ENCODE measurements around the gene AVL9. TPM values are rescaled to one million over a fixed set of nuclear protein-coding genes. Genes with fewer than 3 reads are reported as not detected.

AVL9 gene
- total RNA-seq, 2 experiments from 2014 or later = 37.4 to 56.6 TPM

DNA sequence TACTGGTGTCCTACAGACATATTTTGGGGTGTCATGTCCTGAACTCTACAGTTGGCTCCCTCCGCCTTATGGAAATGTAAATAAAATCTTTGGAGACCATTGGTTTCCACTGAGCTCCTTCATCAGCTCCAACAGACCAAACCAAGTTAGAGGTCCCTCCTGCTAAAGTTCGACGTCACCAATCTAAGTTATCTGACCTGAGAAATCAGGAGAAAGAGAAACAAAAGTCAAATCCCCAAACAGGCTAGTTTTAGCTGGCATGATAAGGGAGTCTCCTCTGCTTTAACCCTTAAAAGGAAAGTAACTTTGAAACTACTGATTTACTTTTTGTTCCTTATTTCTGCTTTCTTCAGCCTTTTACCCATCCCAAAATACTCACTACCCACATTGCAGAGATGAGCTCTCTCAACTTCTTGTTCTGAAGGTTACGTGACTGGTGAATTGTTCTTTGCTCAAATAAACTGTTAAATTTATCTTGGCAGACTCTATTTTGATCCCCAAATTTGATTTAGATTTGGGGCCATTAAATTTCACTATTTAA, 39.9 kb downstream of the AVL9 start:
- DNase-seq (no peak), ATAC-seq (no peak)
- intact Hi-C loops (cut with DNase I, micrococcal nuclease) = no loop called here
- H3K4me3 Mint-ChIP-seq = no peak overlapping the region
- H3K4me1 Mint-ChIP-seq = peaks cover 28% of the 10 kb centered on the region
- H3K27me3 Mint-ChIP-seq = no peaks in the 10 kb centered on the region
- peaks cover 16% of the 10 kb centered on the region for H3K36me3 Mint-ChIP-seq (ENCODE audit: low read depth)
- POLR2A ChIA-PET = no interaction called here
- no peaks in the 10 kb centered on the region for H3K9me3 Mint-ChIP-seq (ENCODE audit: low read depth)
- CTCF ChIA-PET = interaction anchor here (0.6 kb wide), 1 partner anchor 279 kb away, joined by 3 read pairs; no protein-coding TSS in a partner anchor
- no peak overlapping the region for H3K27ac Mint-ChIP-seq

DNA sequence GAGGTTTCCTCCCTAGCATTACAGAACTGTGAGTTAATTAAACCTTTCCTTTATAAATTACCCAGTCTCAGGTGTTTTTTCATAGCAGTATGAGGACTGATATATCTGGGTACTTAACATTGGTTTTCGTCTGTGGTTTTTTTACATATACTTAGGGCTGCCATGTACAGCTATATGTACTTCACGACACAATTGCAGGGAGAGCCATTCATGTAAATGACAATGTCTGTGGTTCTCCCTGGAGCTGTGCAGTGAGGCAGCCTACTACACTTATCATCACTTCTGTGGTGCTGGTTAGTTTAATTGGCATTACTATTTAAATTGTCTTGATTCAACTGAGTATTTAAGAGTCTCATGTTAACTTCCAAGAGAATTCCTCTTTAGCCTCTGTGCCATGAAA, 40.7 kb downstream of the AVL9 start:
- H3K36me3 Mint-ChIP-seq (ENCODE audit: low read depth) = peaks cover 16% of the 10 kb centered on the region
- no peak overlapping the region for H3K4me3 Mint-ChIP-seq
- ATAC-seq (peak; percentile 13), DNase-seq (no peak)
- H3K27ac Mint-ChIP-seq = no peak overlapping the region
- ChIA-PET POLR2A (no interaction called here), CTCF (interaction anchor here (0.6 kb wide), 1 partner anchor 280 kb away, joined by 3 read pairs; no protein-coding TSS in a partner anchor)
- H3K27me3 Mint-ChIP-seq = no peaks in the 10 kb centered on the region
- H3K4me1 Mint-ChIP-seq = peaks cover 32% of the 10 kb centered on the region
- H3K9me3 Mint-ChIP-seq (ENCODE audit: low read depth) = no peaks in the 10 kb centered on the region
- intact Hi-C loops (cut with DNase I, micrococcal nuclease) = no loop called here

DNA sequence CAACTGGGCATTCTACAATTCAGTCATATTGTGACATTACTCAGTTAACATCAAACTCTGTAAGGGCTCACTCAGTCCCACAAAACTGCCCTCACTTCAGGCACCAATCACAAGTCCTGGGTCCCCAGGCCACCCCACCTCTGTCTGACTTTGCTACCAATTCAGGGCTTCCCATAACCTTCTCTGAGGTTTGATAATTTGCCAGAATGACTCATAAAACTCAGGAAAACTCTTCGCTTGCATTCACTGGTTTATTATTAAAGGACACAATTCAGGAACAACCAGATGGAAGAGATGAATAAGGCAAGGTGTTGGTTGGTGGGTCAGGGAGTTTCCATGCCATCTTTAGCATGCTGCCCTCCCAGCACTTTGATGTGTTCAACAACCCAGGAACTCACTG, 41.3 kb downstream of the AVL9 start:
- Mint-ChIP-seq H3K4me3 (no peak overlapping the region), H3K4me1 (peaks cover 32% of the 10 kb centered on the region), H3K27me3 (no peaks in the 10 kb centered on the region), H3K27ac (no peak overlapping the region), H3K9me3 (ENCODE audit: low read depth) (no peaks in the 10 kb centered on the region), H3K36me3 (ENCODE audit: low read depth) (peaks cover 16% of the 10 kb centered on the region)
- ATAC-seq (no peak), DNase-seq (no peak)
- intact Hi-C loops (cut with DNase I, micrococcal nuclease) = no loop called here
- CTCF ChIA-PET = no interaction called here
- POLR2A ChIA-PET = no interaction called here

DNA sequence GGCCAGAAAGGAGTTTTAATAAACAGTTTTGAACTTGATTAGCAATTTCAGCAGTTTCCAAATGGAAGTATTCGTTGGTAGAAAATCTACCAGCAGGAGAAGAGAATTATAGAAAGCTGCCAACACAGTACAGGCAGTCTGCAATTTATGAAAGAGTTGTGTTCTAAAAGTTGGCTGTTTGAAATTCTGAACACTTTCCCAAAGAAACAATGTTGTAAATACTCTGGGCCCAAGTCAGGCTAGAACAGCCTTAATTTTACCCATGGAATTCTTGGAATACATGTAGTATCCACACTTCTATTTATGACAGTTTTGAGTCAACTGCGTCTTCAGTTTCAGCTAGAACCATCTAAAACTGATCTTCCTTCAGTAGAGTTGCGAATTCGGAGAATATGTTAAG, 42.5 kb downstream of the AVL9 start:
- peaks cover 32% of the 10 kb centered on the region for H3K4me1 Mint-ChIP-seq
- no peak overlapping the region for H3K27ac Mint-ChIP-seq
- H3K4me3 Mint-ChIP-seq = no peak overlapping the region
- no peaks in the 10 kb centered on the region for H3K27me3 Mint-ChIP-seq
- H3K9me3 Mint-ChIP-seq (ENCODE audit: low read depth) = no peaks in the 10 kb centered on the region
- ChIA-PET CTCF (no interaction called here), POLR2A (interaction anchor here (0.6 kb wide), 1 partner anchor 55 kb away, joined by 4 read pairs; no protein-coding TSS in a partner anchor)
- ATAC-seq (no peak), DNase-seq (no peak)
- intact Hi-C loops (cut with DNase I, micrococcal nuclease) = no loop called here
- H3K36me3 Mint-ChIP-seq (ENCODE audit: low read depth) = peaks cover 12% of the 10 kb centered on the region

DNA sequence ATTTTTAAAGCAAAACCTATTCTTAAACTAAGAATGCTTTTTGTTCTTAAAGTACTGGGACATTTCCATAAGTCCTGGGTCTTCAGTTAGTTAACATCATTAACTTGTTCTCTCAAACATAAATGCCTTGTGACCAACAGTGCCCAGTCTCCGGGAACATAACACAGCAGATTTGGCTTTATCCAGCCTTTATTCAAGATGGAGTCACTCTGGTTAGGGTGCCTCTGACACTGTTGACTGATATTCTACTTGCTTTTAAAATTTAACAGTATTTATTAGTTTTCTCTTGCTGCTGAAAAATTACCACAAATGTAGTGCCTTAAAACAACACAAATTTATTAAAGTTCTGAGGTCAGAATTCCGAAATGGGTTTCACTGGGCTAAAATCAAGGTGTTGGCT, 44.1 kb downstream of the AVL9 start:
- DNase-seq (no peak), ATAC-seq (no peak)
- H3K27ac Mint-ChIP-seq = no peak overlapping the region
- no peak overlapping the region for H3K4me3 Mint-ChIP-seq
- H3K36me3 Mint-ChIP-seq (ENCODE audit: low read depth) = peaks cover 18% of the 10 kb centered on the region
- H3K27me3 Mint-ChIP-seq = no peaks in the 10 kb centered on the region
- H3K4me1 Mint-ChIP-seq = peaks cover 27% of the 10 kb centered on the region
- no peaks in the 10 kb centered on the region for H3K9me3 Mint-ChIP-seq (ENCODE audit: low read depth)
- CTCF ChIA-PET = interaction anchor here (0.5 to 0.7 kb wide), 2 partner anchors 8 to 307 kb away, joined by 3 read pairs; no protein-coding TSS in a partner anchor
- intact Hi-C loops (cut with DNase I, micrococcal nuclease) = no loop called here
- POLR2A ChIA-PET = no interaction called here

DNA sequence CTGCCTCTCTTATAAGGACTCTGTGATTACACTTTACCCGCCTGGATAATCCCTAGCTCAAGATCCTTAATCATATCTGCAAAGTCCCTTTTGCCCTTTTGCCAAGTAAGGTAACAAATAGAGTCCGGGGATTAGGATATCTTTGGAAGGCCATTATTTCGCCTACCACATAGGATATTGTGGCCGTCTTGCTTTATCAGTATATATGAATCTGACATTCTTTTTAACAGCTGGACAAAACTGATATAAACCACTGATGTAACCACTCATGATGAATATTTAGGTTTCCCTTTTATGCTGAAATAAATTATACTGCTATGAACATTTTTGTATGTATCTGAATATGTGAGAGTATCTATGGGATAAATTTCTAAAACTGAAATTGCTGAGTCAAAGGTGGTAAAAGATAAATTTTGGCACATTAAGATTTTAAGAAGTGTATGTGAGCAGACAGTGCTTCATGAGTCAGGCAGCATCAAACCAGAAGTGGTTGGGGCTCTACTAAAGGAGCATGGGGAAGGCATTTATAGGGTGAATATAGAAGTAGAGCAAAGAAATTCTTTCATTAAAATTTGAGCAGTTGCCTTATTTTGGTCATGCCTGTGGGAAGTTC, 44.7 kb downstream of the AVL9 start:
- Mint-ChIP-seq H3K9me3 (ENCODE audit: low read depth) (no peaks in the 10 kb centered on the region), H3K27ac (no peak overlapping the region), H3K4me1 (peaks cover 27% of the 10 kb centered on the region), H3K36me3 (ENCODE audit: low read depth) (peaks cover 18% of the 10 kb centered on the region), H3K27me3 (no peaks in the 10 kb centered on the region), H3K4me3 (no peak overlapping the region)
- ATAC-seq (peak; percentile 91), DNase-seq (peak; percentile 10)
- CTCF ChIA-PET = interaction anchor here (0.5 kb wide), 1 partner anchor 9 kb away, joined by 3 read pairs; no protein-coding TSS in a partner anchor
- intact Hi-C loops (cut with DNase I, micrococcal nuclease) = loop anchor here in 1 of 2 experiments (1.0 kb wide), 1 partner anchor 34 kb away; no protein-coding TSS in a partner anchor
- POLR2A ChIA-PET = interaction anchor here (0.5 kb wide), 1 partner anchor 326 kb away, joined by 4 read pairs; no protein-coding TSS in a partner anchor

DNA sequence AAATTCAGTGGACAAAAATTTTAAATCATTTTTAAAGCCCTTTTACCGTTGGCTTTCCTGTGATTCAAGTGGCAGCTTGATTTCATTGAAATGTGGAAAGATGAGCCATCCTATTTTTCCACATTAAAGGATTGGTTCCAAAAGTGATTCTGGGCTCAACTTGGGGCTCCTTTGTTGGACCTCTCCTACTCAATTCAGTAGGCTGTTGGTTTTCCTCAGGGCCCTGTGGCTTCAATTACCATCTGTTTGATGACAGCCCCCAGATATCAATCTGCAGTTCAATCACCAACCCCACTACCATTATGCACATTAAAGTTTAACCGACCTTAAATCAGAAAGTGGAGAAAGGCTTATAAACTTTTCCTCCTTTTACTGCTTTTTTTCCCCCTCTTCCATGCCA, 47.3 kb downstream of the AVL9 start:
- H3K27ac Mint-ChIP-seq = no peak overlapping the region
- peaks cover 15% of the 10 kb centered on the region for H3K4me1 Mint-ChIP-seq
- DNase-seq (no peak), ATAC-seq (no peak)
- H3K9me3 Mint-ChIP-seq (ENCODE audit: low read depth) = no peaks in the 10 kb centered on the region
- H3K27me3 Mint-ChIP-seq = no peaks in the 10 kb centered on the region
- ChIA-PET CTCF (interaction anchor here (1.1 kb wide), 1 partner anchor 12 kb away, joined by 3 read pairs; no protein-coding TSS in a partner anchor), POLR2A (no interaction called here)
- no peak overlapping the region for H3K4me3 Mint-ChIP-seq
- intact Hi-C loops (cut with DNase I, micrococcal nuclease) = no loop called here
- H3K36me3 Mint-ChIP-seq (ENCODE audit: low read depth) = peaks cover 22% of the 10 kb centered on the region

DNA sequence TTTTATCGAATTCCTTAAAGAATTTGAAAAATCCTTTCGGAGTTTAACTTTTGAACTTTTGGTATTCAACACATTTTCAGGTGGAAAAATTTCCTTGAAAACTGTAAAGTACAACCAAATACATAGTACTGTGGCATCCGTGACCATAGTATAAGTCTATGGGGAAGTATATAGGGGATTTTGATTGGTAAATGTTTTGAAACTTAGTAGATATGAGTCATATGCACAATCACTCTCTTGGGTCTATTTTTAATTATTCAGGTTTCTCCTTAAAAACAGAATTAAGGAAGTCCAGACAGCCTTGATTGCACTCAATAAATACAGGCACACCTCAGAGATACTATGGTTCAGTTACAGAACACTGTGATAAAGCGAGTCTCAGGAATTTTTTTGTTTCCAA, 64.2 kb downstream of the AVL9 start:
- CTCF ChIA-PET = no interaction called here
- H3K36me3 Mint-ChIP-seq (ENCODE audit: low read depth) = peaks cover 30% of the 10 kb centered on the region

DNA sequence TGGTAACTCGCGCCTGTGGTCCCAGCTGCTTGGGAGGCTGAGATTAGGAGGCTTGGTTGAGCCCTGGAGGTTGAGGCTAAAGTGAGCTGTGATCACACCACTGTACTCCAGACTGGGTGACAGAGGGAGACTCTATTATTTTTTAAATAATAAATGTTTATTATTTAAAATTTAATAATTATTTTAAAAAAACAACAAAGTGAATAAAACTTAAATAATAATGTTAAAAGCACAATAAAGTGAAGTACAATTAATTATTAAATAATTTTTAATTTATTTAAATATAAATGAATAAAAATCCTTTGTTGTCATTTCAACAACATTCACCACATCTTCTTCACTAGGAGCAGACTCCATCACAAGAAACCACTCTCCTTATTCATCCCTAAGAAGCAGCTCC, 64.8 kb downstream of the AVL9 start:
- DNase-seq (no peak), ATAC-seq (no peak)
- Mint-ChIP-seq H3K4me1 (peaks cover 20% of the 10 kb centered on the region), H3K27ac (no peak overlapping the region), H3K9me3 (ENCODE audit: low read depth) (no peaks in the 10 kb centered on the region), H3K4me3 (no peak overlapping the region), H3K27me3 (no peaks in the 10 kb centered on the region), H3K36me3 (ENCODE audit: low read depth) (peaks cover 32% of the 10 kb centered on the region)
- intact Hi-C loops (cut with DNase I, micrococcal nuclease) = loop anchor here (5.0 kb wide), 2 partner anchors 63 to 68 kb away; partner anchors contain the start of genes AVL9 (in 1 of the 2) and LSM5 (in 1 of the 2)
- CTCF ChIA-PET = no interaction called here
- POLR2A ChIA-PET = no interaction called here

More for the DNA sequence above, 64.2 kb downstream of the AVL9 start:
- DNase-seq (no peak), ATAC-seq (no peak)
- H3K4me1 Mint-ChIP-seq = peaks cover 20% of the 10 kb centered on the region
- intact Hi-C loops (cut with DNase I, micrococcal nuclease) = no loop called here
- no peaks in the 10 kb centered on the region for H3K9me3 Mint-ChIP-seq (ENCODE audit: low read depth)
- POLR2A ChIA-PET = no interaction called here
- H3K27ac Mint-ChIP-seq = no peak overlapping the region
- H3K27me3 Mint-ChIP-seq = no peaks in the 10 kb centered on the region
- H3K4me3 Mint-ChIP-seq = no peak overlapping the region

DNA sequence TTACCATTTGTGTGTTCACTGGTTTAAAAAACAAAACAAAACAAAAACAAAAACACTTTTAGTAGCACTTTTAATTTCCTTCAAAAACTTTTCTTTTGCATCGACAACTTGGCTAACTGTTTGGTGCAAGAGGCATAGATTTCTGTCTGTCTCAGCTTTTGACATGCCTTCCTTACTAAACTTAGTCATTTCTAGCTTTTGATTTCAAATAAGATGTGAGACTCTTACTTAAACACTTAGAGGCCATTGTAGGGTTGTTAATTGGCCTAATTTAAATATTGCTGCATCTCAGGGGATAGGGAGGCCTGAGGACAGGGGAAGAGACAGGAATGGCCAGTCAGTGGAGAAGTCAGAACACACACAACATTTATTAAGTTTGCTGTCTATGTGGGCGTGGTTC, 66.3 kb downstream of the AVL9 start:
- DNase-seq (no peak), ATAC-seq (peak; percentile 73)
- intact Hi-C loops (cut with DNase I, micrococcal nuclease) = loop anchor here (5.0 kb wide), 2 partner anchors 64 to 69 kb away; partner anchors contain the start of genes AVL9 (in 1 of the 2) and LSM5 (in 1 of the 2)
- Mint-ChIP-seq H3K36me3 (ENCODE audit: low read depth) (peaks cover 32% of the 10 kb centered on the region), H3K4me1 (peaks cover 20% of the 10 kb centered on the region), H3K4me3 (no peak overlapping the region), H3K27me3 (no peaks in the 10 kb centered on the region), H3K9me3 (ENCODE audit: low read depth) (no peaks in the 10 kb centered on the region), H3K27ac (peak overlapping the region; percentile 24)
- POLR2A ChIA-PET = no interaction called here
- CTCF ChIA-PET = interaction anchor here (1.2 kb wide), 1 partner anchor 9 kb away, joined by 3 read pairs; no protein-coding TSS in a partner anchor

DNA sequence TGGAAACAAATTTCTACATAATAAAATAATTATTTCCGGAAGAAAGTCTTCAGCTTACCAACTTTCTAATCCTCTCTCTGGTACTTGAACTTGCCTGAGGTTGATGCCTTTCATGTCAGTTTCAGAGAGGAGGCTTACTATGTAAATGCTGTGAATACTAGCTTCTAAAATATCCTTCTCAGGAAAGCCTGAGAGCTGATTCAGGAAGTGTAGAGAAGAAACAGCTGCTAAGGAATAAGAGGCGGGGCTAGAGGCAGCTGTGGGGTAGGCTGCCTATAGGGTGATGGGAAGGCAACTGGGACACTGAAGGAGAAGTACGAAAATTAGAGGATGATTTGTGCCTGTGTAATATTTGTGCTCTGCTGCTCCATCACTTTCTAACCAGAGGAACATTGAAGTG, 69.3 kb downstream of the AVL9 start:
- Mint-ChIP-seq H3K9me3 (ENCODE audit: low read depth) (no peaks in the 10 kb centered on the region), H3K4me1 (peaks cover 18% of the 10 kb centered on the region), H3K27me3 (no peaks in the 10 kb centered on the region), H3K4me3 (no peak overlapping the region), H3K27ac (no peak overlapping the region), H3K36me3 (ENCODE audit: low read depth) (peaks cover 19% of the 10 kb centered on the region)
- DNase-seq (no peak), ATAC-seq (no peak)
- POLR2A ChIA-PET = no interaction called here
- CTCF ChIA-PET = no interaction called here
- intact Hi-C loops (cut with DNase I, micrococcal nuclease) = loop anchor here (5.0 kb wide), 2 partner anchors 67 to 72 kb away; partner anchors contain the start of genes AVL9 (in 1 of the 2) and LSM5 (in 1 of the 2)
